Mucosa of rectum (tissue), 2 donors: ENCODE measurements around the gene DNAAF5.
A peak's percentile ranks its signal among the peaks of the same experiment; 100 is the strongest.

Experiments used
- H3K27ac ChIP-seq, 2 donors: one replicate each; pipeline ENCODE4 v1.7.0; 2013; ENCODE audit warnings: inconsistent platforms in 2 of 2, low read depth in 2 of 2, low read length in 2 of 2
- H3K27me3 ChIP-seq, 2 donors: one replicate each; pipeline ENCODE4 v1.7.0; 2013; ENCODE audit warnings: low read length in 2 of 2; ENCODE audit not compliant: control insufficient read depth in 2 of 2, insufficient read depth in 2 of 2
- H3K36me3 ChIP-seq, 2 donors: one replicate each; pipeline ENCODE4 v1.7.0; 2013; ENCODE audit warnings: low read length in 2 of 2; ENCODE audit not compliant: control insufficient read depth in 2 of 2, insufficient read depth in 2 of 2
- H3K4me1 ChIP-seq, 2 donors: one replicate each; pipeline ENCODE4 v1.7.0; 2013; ENCODE audit warnings: low read length in 2 of 2, mild to moderate bottlenecking in 1 of 2; ENCODE audit not compliant: control insufficient read depth in 2 of 2, insufficient read depth in 2 of 2
- H3K4me3 ChIP-seq, 2 donors: one replicate each; pipeline ENCODE4 v1.7.0; 2013; ENCODE audit warnings: low read length in 2 of 2
- H3K9ac ChIP-seq, 2 donors: one replicate each; pipeline ENCODE4 v1.7.0; 2013; ENCODE audit warnings: low read length in 2 of 2, low read depth in 1 of 2, mild to moderate bottlenecking in 1 of 2
- H3K9me3 ChIP-seq, 2 donors: one replicate each; pipeline ENCODE4 v1.7.0; 2013; ENCODE audit warnings: low read length in 2 of 2; ENCODE audit not compliant: control insufficient read depth in 2 of 2
- donor health status: healthy.
- donor health status: Normal muscosa, but diverticular disease.

The DNAAF5 gene

GRCh38 chr7:831596-832166, 105.2 kb downstream of the DNAAF5 start:
- no peaks in the 10 kb centered on the region for H3K27me3 ChIP-seq
- peaks cover 27 to 34% of the 10 kb centered on the region in 2 donors for H3K4me1 ChIP-seq
- peak overlapping the region; percentile 69 to 75 for H3K27ac ChIP-seq
- peak overlapping the region; percentile 9 to 49 for H3K9ac ChIP-seq
- H3K9me3 ChIP-seq = no peaks in the 10 kb centered on the region
- peak overlapping the region; percentile 11 to 52 for H3K4me3 ChIP-seq
- peaks cover 0 to 10% of the 10 kb centered on the region in 2 donors for H3K36me3 ChIP-seq

DNA sequence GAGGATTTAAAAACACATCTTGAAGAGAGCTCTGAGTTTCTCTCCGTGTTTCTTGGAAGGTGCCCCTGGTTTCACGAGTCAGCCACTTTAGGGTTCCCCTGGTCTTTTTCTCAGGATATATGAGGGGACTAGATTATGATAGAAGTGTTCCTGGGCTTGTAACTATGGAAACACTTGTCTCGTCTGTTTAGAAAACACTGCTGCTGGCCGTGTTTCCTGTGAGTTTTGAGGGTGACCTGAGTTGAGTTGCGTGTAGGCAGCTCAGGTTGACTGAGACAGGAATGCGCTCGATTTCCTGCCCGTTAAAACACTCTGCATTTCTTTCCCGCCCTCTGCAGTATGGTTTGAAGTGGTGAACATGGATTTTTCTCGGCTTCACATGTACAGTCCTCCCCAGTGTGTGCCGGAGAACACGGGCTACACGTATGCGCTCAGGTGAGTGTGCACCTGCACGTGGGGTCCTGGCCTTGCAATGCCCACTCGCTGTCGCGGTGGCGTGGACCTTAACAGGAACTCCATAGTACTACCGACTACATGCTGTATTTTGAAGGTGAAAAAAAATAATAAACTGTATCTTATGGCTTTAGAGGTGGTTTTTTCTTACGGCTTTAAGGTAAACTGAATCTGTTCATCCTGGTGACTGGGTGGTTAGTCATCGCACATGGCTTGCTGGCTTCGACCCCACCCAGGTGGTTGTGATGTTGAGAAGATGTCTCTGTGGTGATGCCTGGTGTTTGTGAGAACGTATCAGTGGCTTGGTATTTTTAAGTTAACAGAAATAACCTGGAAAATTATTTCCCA, 105.9 kb downstream of the DNAAF5 start, which contains the start of gene SUN1:
TSS of gene SUN1 (plus strand) at position 310 of the 801 bp plus-strand sequence. CDS start at position 359, 49 bp downstream.
- H3K4me1 ChIP-seq = peaks cover 27 to 35% of the 10 kb centered on the region in 2 donors
- H3K27me3 ChIP-seq = no peaks in the 10 kb centered on the region
- no peaks in the 10 kb centered on the region for H3K9me3 ChIP-seq
- peak within 1 kb of the TSS; percentile 11 to 52 for H3K4me3 ChIP-seq
- H3K27ac ChIP-seq = peak within 1 kb of the TSS; percentile 69 to 75
- H3K9ac ChIP-seq = peak within 1 kb of the TSS; percentile 9 to 49
- H3K36me3 ChIP-seq = peaks cover 5 to 10% of the 10 kb centered on the region in 2 donors

DNA sequence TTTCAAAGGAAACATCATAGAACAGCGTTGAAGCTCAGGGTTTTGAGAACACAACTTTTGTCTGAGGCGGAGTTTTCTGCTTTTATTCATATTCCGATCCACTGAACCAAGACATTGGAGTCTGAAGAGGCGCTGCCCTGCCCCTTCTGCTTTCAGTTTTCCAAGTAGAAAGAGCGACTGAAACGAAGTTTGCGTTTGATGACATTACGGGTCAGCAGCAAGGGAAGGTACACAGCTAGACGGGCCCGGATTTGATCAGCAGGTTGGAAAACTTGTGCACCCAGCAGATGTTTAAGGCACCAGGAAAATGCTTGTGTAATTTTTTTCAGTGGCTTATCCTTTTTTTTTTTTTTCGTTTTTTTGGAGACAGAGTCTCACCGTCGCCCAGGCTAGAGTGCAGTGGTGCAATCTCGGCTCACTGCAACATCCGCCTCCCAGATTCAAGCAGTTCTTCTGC, 106.5 kb downstream of the DNAAF5 start:
- H3K4me3 ChIP-seq = no peak overlapping the region
- H3K36me3 ChIP-seq = peaks cover 5 to 15% of the 10 kb centered on the region in 2 donors
- no peaks in the 10 kb centered on the region for H3K9me3 ChIP-seq
- no peak overlapping the region for H3K9ac ChIP-seq
- peak overlapping the region in 1 of 2 donors; percentile 69 for H3K27ac ChIP-seq
- H3K4me1 ChIP-seq = peaks cover 27 to 35% of the 10 kb centered on the region in 2 donors
- no peaks in the 10 kb centered on the region for H3K27me3 ChIP-seq

DNA sequence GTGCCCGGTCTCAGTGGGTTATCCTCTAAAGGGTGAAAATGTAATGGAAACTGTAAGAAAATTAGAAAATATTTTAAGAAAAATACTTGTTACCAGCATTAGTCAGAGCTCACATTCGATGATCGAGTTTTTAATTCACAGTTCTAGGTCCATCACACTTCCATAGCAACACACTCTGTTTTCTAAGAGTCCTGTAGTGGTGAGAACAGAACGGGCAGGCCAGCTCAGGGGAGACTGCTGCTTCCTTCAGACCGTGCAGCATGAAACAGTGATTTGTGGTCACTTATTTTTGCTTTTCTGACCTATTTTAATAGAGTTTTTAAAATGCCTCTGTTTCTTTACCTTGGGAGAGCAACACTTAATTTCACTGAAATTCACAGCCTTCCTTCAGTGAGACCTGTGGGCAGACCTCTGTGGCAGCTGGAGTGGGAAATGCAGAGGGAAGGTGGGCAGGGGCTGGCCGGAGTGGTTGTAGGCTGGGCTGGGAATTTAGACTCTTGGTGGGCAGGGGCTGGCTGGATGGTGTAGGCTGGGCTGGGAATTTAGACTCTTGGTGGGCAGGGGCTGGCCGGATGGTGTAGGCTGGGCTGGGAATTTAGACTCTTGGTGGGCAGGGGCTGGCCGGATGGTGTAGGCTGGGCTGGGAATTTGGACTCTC, 107.2 kb downstream of the DNAAF5 start:
- no peak overlapping the region for H3K4me3 ChIP-seq
- peaks cover 6 to 15% of the 10 kb centered on the region in 2 donors for H3K36me3 ChIP-seq
- H3K27me3 ChIP-seq = no peaks in the 10 kb centered on the region
- no peak overlapping the region for H3K27ac ChIP-seq
- no peak overlapping the region for H3K9ac ChIP-seq
- H3K4me1 ChIP-seq = peaks cover 27 to 35% of the 10 kb centered on the region in 2 donors
- H3K9me3 ChIP-seq = no peaks in the 10 kb centered on the region

GRCh38 chr7:834277-834676, 107.8 kb downstream of the DNAAF5 start:
- H3K9ac ChIP-seq = no peak overlapping the region
- peaks cover 27 to 35% of the 10 kb centered on the region in 2 donors for H3K4me1 ChIP-seq
- H3K4me3 ChIP-seq = no peak overlapping the region
- H3K36me3 ChIP-seq = peaks cover 11 to 21% of the 10 kb centered on the region in 2 donors
- H3K27ac ChIP-seq = no peak overlapping the region
- no peaks in the 10 kb centered on the region for H3K9me3 ChIP-seq
- no peaks in the 10 kb centered on the region for H3K27me3 ChIP-seq

DNA sequence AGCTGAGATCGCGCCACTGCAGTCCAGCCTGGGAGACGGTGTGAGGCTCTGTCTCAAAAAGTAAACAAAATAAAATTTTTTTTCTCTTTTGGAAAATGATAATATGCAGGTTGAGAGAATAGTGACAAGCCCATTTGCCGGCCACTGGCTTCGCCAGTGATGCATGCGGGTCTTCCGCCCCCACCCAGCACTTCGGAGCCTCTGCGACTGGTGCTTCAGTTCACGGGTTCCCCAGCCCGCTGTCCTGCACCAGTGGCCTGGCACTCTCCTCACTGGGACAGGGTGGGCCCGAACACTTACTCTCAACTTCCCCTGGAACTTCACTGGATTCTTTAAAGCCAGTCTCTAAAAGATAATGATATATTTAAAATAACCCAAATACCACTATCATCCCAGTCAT, 108.5 kb downstream of the DNAAF5 start:
- Histone ChIP-seq H3K27ac (no peak overlapping the region), H3K4me3 (no peak overlapping the region), H3K9me3 (no peaks in the 10 kb centered on the region), H3K4me1 (peaks cover 27 to 35% of the 10 kb centered on the region in 2 donors), H3K36me3 (peaks cover 13 to 26% of the 10 kb centered on the region in 2 donors), H3K9ac (no peak overlapping the region), H3K27me3 (no peaks in the 10 kb centered on the region)

GRCh38 chr7:835485-836401, 109.2 kb downstream of the DNAAF5 start:
- H3K36me3 ChIP-seq = peaks cover 16 to 30% of the 10 kb centered on the region in 2 donors

More at GRCh38 chr7:835485-836401, 109.2 kb downstream of the DNAAF5 start:
- H3K4me1 ChIP-seq = peaks cover 24 to 31% of the 10 kb centered on the region in 2 donors
- H3K27me3 ChIP-seq = no peaks in the 10 kb centered on the region
- no peaks in the 10 kb centered on the region for H3K9me3 ChIP-seq
- no peak overlapping the region for H3K4me3 ChIP-seq
- H3K27ac ChIP-seq = peak overlapping the region; percentile 40 to 49
- no peak overlapping the region for H3K9ac ChIP-seq
